K562 (cell line): ENCODE results near the gene PALMD. TPM values are rescaled to one million over a fixed set of nuclear protein-coding genes. Genes with fewer than 3 reads are reported as not detected.

Experiments used
- ATAC-seq: fragments of 200-7000 bp; cut with Tn5 transposase; 3 replicates; pipeline ENCODE4 v1.9.1; 2020; ENCODE audit warnings: moderate library complexity
- BruUV-seq: library from RNA; stranded (reverse); fragments of 400-500 nt; replicated peaks from 2 replicates; lab custom pipeline; 2021; lab: Mats Ljungman, UMichigan
- CTCF ChIA-PET: fragments of 300-600 bp; formaldehyde crosslinking; extraction: SDS; loops from one replicate; lab custom pipeline; 2021; ENCODE audit warnings: low intra/inter-chr PET ratio; lab: Yijun Ruan, JAX
- POLR2A ChIA-PET: fragments of 300-600, 350-650 bp; sonication (Branson Sonifier 250); formaldehyde crosslinking; extraction: SDS; loops from one replicate; lab custom pipeline; 2021; ENCODE audit warnings: antibody characterized with exemption, inconsistent platforms; lab: Yijun Ruan, JAX
- DNase-seq, 4 experiments: peaks; one replicate each; pipeline versions ENCODE4 v3.0.0 to v3.0.0-alpha.2; 2011 to 2018; ENCODE audit warnings: low spot score in 3 of 4, mixed read lengths in 3 of 4; ENCODE audit errors: extremely low read depth in 1 of 4
- FAIRE-seq: peaks from 2 replicates; lab custom pipeline; 2011; peaks lifted over from hg19 to GRCh38; lab: Jason Lieb, UNC
- H2AFZ ChIP-seq: 2 replicates; pipeline ENCODE4 v1.6.0; 2011; ENCODE audit warnings: low read depth, low read length, control low read depth, inconsistent platforms
- H3K27ac ChIP-seq: fragments of 200-600 bp; 3 replicates; pipeline ENCODE4 v1.8.0; 2011; ENCODE audit warnings: low read depth, mild to moderate bottlenecking, control low read depth, inconsistent platforms, low read length, moderate library complexity, mixed read lengths; ENCODE audit errors: extremely low read depth
- H3K27me3 ChIP-seq, 2 experiments: fragments of 300-600 bp in 1 of 2; 2 replicates in 1 of 2; 3 replicates in 1 of 2; pipeline versions ENCODE4 v1.6.0 to v1.8.0; 2011; ENCODE audit warnings: inconsistent platforms in 2 of 2, low read length in 2 of 2, mild to moderate bottlenecking in 1 of 2, mixed read lengths in 1 of 2, moderate library complexity in 1 of 2; ENCODE audit not compliant: control insufficient read depth in 2 of 2, insufficient read depth in 2 of 2
- H3K36me3 ChIP-seq: fragments of 300-600 bp; 3 replicates; pipeline ENCODE4 v1.8.0; 2011; ENCODE audit warnings: mild to moderate bottlenecking, low read length, inconsistent platforms; ENCODE audit not compliant: control insufficient read depth, insufficient read depth
- H3K4me1 ChIP-seq, 2 experiments: fragments of 200-600 bp in 1 of 2; replicated peaks in 1 of 2; 2 replicates in 1 of 2; 3 replicates in 1 of 2; pipeline versions ENCODE4 v1.5.1 to v1.8.0; 2011; ENCODE audit warnings: inconsistent platforms in 2 of 2, low read length in 2 of 2, mild to moderate bottlenecking in 1 of 2, mixed read lengths in 1 of 2, moderate library complexity in 1 of 2; ENCODE audit not compliant: control insufficient read depth in 2 of 2, insufficient read depth in 2 of 2
- H3K4me2 ChIP-seq: 2 replicates; pipeline ENCODE4 v1.6.1; 2011; ENCODE audit warnings: low read length, control low read depth, inconsistent platforms, mixed read lengths; ENCODE audit not compliant: insufficient read depth
- H3K4me3 ChIP-seq: fragments of 200-600 bp; sonication (generic), shearing (Covaris generic); 2 replicates; pipeline ENCODE4 v1.5.1; 2016; ENCODE audit warnings: control low read depth, inconsistent platforms
- H3K79me2 ChIP-seq: fragments of 200-600 bp; 3 replicates; pipeline ENCODE4 v1.8.0; 2011; ENCODE audit warnings: low read length, inconsistent platforms; ENCODE audit not compliant: control insufficient read depth, insufficient read depth
- H3K9ac ChIP-seq, 2 experiments: 2 replicates each; pipeline versions ENCODE4 v1.6.0 to v1.6.1; 2011; ENCODE audit warnings: low read depth in 2 of 2, low read length in 2 of 2, control low read depth in 1 of 2, inconsistent platforms in 1 of 2, mild to moderate bottlenecking in 1 of 2, mixed read lengths in 1 of 2; ENCODE audit not compliant: insufficient read depth in 1 of 2
- H3K9me1 ChIP-seq: one replicate; pipeline ENCODE4 v1.6.0; 2011; ENCODE audit warnings: inconsistent platforms, mild to moderate bottlenecking, low read length, moderate library complexity; ENCODE audit not compliant: control insufficient read depth, insufficient read depth
- H3K9me3 ChIP-seq: replicated peaks from 2 replicates; pipeline ENCODE4 v1.5.1; 2011; ENCODE audit warnings: low read depth, low read length, inconsistent platforms; ENCODE audit not compliant: control insufficient read depth, insufficient read depth
- H4K20me1 ChIP-seq: replicated peaks from 2 replicates; pipeline ENCODE4 v1.6.1; 2011; ENCODE audit warnings: low read length, inconsistent platforms, mixed read lengths; ENCODE audit not compliant: control insufficient read depth, insufficient read depth
- ARID2 ChIP-seq: fragments of 450-650 bp; IDR thresholded peaks from 2 replicates; pipeline ENCODE4 v1.6.1; 2017; ENCODE audit warnings: antibody characterized with exemption, mild to moderate bottlenecking
- ETV1 ChIP-seq: fragments of 450-650 bp; conservative IDR thresholded peaks from 2 replicates; pipeline ENCODE4 v1.6.1; 2016; ENCODE audit warnings: missing genetic modification characterization, control low read depth, low read depth, missing compliant biosample characterization
- GATAD2A ChIP-seq: fragments of 450-650 bp; IDR thresholded peaks from 2 replicates; pipeline ENCODE4 v1.6.1; 2017
- HSF4 ChIP-seq: fragments of 250-450 bp; sonication (Bioruptor Pico); IDR thresholded peaks from 2 replicates; pipeline ENCODE4 v2.1.2; 2022; ENCODE audit warnings: mild to moderate bottlenecking, moderate library complexity, borderline replicate concordance
- MECOM ChIP-seq: fragments of 250-450 bp; sonication (Bioruptor Pico); IDR thresholded peaks from 2 replicates; pipeline ENCODE4 v1.8.0; 2022; ENCODE audit warnings: inconsistent platforms
- MEF2A ChIP-seq: IDR thresholded peaks from 2 replicates; pipeline ENCODE4 v1.6.1; 2011; ENCODE audit warnings: low read depth, mild to moderate bottlenecking, low read length, moderate library complexity; ENCODE audit not compliant: control insufficient read depth
- MTA3 ChIP-seq: fragments of 450-650 bp; formaldehyde crosslinking; IDR thresholded peaks from 2 replicates; pipeline ENCODE4 v1.6.1; 2017; ENCODE audit warnings: mild to moderate bottlenecking, borderline replicate concordance
- NFIC ChIP-seq: fragments of 450-650 bp; IDR thresholded peaks from 2 replicates; pipeline ENCODE4 v1.6.1; 2017; ENCODE audit warnings: mild to moderate bottlenecking, inconsistent platforms
- SREBF2 ChIP-seq: sonication (generic); formaldehyde crosslinking; IDR thresholded peaks from 2 replicates; pipeline ENCODE4 v1.4.0; 2020; ENCODE audit warnings: mild to moderate bottlenecking, missing genetic modification reagents
- SUPT5H ChIP-seq: fragments of 450-650 bp; IDR thresholded peaks from 2 replicates; pipeline ENCODE4 v1.6.1; 2016
- TARDBP ChIP-seq: fragments of 450-650 bp; IDR thresholded peaks from 2 replicates; pipeline ENCODE4 v1.6.1; 2016
- ZBTB17 ChIP-seq: fragments of 450-650 bp; formaldehyde crosslinking; IDR thresholded peaks from 2 replicates; pipeline ENCODE4 v1.4.0; 2020; ENCODE audit warnings: mild to moderate bottlenecking
- ZNF12 ChIP-seq: sonication (generic); formaldehyde crosslinking; IDR thresholded peaks from 2 replicates; pipeline ENCODE4 v1.4.0; 2020; ENCODE audit warnings: mild to moderate bottlenecking, missing genetic modification reagents
- ZNF143 ChIP-seq: sonication (generic); formaldehyde crosslinking; IDR thresholded peaks from 2 replicates; pipeline ENCODE4 v1.9.0; 2022; ENCODE audit warnings: mild to moderate bottlenecking, missing genetic modification reagents
- ZNF282 ChIP-seq: sonication (generic); formaldehyde crosslinking; IDR thresholded peaks from 2 replicates; pipeline ENCODE4 v1.8.1; 2023; ENCODE audit warnings: missing genetic modification reagents
- WGBS: fragments of 100-300 bp; shearing (Covaris generic); methylation state at CpG from one replicate; pipeline ENCODE4 v1.1.6; 2016; ENCODE audit warnings: low coverage, mixed read lengths; ENCODE audit not compliant: insufficient coverage; ENCODE audit errors: missing lambda C conversion rate; 5-methylcytosine and 5-hydroxymethylcytosine counted together
- in situ Hi-C: fragments of 300-500 bp; cut with MboI; formaldehyde crosslinking; loops from 4 replicates; pipeline ENCODE4 v1.15.0; 2018; ENCODE audit warnings: inconsistent platforms, mixed read lengths
- intact Hi-C: fragments of 100-400 bp; cut with micrococcal nuclease; formaldehyde crosslinking; loops from 2 replicates; pipeline ENCODE4 v1.14.2; 2022
- polyA plus RNA-seq, 8 experiments: library from polyadenylated mRNA; depleted of rRNA in 4 of 8; stranded (reverse) in 5 of 8; unstranded in 3 of 8; fragments of >200 nt; fragmentation: Nextera tagmentation in 2 of 8; fragmentation: Illumina TruSeq in 1 of 8; extraction: Ambion mirVana in 2 of 8; extraction: Trizol in 1 of 8; gene quantifications; 2 replicates each; pipeline versions ENCODE4 v1.2.1 to v1.2.3, GENCODE V29; 2011 to 2014; ENCODE audit warnings: inconsistent platforms in 1 of 8, missing spikeins in 1 of 8
- total RNA-seq, 7 experiments: library from RNA; depleted of rRNA in 6 of 7; stranded (reverse); fragments of >200 nt in 6 of 7; fragmentation: Illumina TruSeq in 2 of 7; extraction: Trizol in 2 of 7; gene quantifications; 2 replicates each; pipeline versions ENCODE4 v1.2.1 to v1.2.3, GENCODE V29; 2011 to 2021; ENCODE audit warnings: low replicate concordance in 1 of 7
- TF ChIP-seq, protein P1 (sequence below), 3 experiments: IDR thresholded peaks in 2 of 3; conservative IDR thresholded peaks in 1 of 3; 2 replicates each; pipeline ENCODE4 v1.5.1; 2011 to 2012; ENCODE audit warnings: low read length in 3 of 3, mild to moderate bottlenecking in 3 of 3, control low read depth in 2 of 3, improper control_type of control experiment in 1 of 3, inconsistent platforms in 1 of 3, low read depth in 1 of 3, mixed read lengths in 1 of 3, moderate library complexity in 1 of 3; ENCODE audit not compliant: insufficient read depth in 2 of 3
- TF ChIP-seq, protein P2 (sequence below): fragments of 250-450 bp; sonication (Bioruptor Pico); IDR thresholded peaks from 2 replicates; pipeline ENCODE4 v1.4.0; 2020
- TF ChIP-seq, protein P3 (sequence below): fragments of 450-650 bp; IDR thresholded peaks from 2 replicates; pipeline ENCODE4 v1.6.1; 2016; ENCODE audit warnings: missing biosample characterization, missing genetic modification characterization

The PALMD gene
- total and polyA plus RNA-seq, 9 of the 15 experiments (the other 6 are each of a cell fraction or from before 2014, with no cell fraction given), result 2.7 to 13.5 (median 5.4) TPM

- TF ChIP-seq, protein P1, sequence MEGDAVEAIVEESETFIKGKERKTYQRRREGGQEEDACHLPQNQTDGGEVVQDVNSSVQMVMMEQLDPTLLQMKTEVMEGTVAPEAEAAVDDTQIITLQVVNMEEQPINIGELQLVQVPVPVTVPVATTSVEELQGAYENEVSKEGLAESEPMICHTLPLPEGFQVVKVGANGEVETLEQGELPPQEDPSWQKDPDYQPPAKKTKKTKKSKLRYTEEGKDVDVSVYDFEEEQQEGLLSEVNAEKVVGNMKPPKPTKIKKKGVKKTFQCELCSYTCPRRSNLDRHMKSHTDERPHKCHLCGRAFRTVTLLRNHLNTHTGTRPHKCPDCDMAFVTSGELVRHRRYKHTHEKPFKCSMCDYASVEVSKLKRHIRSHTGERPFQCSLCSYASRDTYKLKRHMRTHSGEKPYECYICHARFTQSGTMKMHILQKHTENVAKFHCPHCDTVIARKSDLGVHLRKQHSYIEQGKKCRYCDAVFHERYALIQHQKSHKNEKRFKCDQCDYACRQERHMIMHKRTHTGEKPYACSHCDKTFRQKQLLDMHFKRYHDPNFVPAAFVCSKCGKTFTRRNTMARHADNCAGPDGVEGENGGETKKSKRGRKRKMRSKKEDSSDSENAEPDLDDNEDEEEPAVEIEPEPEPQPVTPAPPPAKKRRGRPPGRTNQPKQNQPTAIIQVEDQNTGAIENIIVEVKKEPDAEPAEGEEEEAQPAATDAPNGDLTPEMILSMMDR (IDR thresholded peaks at IDR 0.05 in 2 of 3, conservative IDR thresholded peaks at IDR 0.05 in 1 of 3; ENCODE audit: insufficient read depth in 2 of 3, low read depth in 1 of 3, low read length in 3 of 3), result peak; percentile 20 to 46 (median 32); a peak in 3 of 6 replicates
- TF ChIP-seq SUPT5H, result no peak
- no peak for TF ChIP-seq HSF4 (CRISPR knock-in tag)
- TF ChIP-seq ZNF282 (CRISPR knock-in tag), result no peak
- TF ChIP-seq ETV1, result no peak
- no peak for TF ChIP-seq ARID2
Measured at GRCh38 chr1:99737016-99737415, 91.1 kb downstream of the PALMD start (continued).

DNA sequence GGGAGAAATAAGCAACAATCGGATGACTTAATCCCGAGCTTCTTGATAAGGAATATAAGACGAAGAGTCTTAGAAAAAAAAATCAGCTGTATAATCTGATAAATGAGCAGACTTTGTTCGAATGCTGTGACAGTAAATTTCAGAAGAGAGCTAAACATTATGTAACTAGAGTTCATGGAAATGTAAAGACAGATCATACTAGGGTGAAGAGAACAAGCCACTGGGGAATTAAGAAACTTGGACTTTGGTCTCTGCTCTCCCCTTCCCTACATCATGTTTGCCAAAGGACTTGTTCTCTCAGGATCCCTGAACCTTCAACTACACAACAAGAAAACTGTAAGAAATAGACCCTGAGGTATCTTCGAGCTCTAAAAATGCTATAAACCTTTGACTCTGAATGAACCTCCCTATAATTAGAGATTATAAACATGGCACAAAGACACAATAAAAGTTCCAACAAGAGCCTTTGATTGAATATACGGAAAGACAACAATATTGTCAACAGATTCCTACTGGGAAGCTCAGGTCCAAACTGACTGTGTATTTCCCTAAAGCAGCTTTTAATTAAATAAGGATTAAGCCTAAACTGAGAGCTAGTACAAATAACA lies 93.0 kb downstream of the PALMD start:
- H3K9me3 ChIP-seq, result no peaks in the 10 kb centered on the region
- in situ Hi-C loops, result no loop called here
- peaks cover 88% of the 10 kb centered on the region for H3K36me3 ChIP-seq
- ATAC-seq, result no peak
- no peak overlapping the region for H3K4me3 ChIP-seq
- CTCF ChIA-PET, result no interaction called here
- POLR2A ChIA-PET, result interaction anchor here (0.5 to 2.1 kb wide), 7 partner anchors 11 to 546 kb away, joined by 3 to 6 read pairs (median 3); no protein-coding TSS in a partner anchor
- intact Hi-C loops, result no loop called here
- H3K9me1 ChIP-seq, result no peaks in the 10 kb centered on the region
- H3K27me3 ChIP-seq, result no peaks in the 10 kb centered on the region
- H3K27ac ChIP-seq, result no peak overlapping the region
- TF ChIP-seq ZBTB17, result no peak
- TF ChIP-seq TARDBP, result no peak
- TF ChIP-seq MECOM (CRISPR knock-in tag), result no peak
- no peak for TF ChIP-seq GATAD2A
- TF ChIP-seq, protein P2, sequence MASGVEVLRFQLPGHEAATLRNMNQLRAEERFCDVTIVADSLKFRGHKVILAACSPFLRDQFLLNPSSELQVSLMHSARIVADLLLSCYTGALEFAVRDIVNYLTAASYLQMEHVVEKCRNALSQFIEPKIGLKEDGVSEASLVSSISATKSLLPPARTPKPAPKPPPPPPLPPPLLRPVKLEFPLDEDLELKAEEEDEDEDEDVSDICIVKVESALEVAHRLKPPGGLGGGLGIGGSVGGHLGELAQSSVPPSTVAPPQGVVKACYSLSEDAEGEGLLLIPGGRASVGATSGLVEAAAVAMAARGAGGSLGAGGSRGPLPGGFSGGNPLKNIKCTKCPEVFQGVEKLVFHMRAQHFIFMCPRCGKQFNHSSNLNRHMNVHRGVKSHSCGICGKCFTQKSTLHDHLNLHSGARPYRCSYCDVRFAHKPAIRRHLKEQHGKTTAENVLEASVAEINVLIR (CRISPR knock-in tag), result no peak
- no peak for TF ChIP-seq ZNF143 (CRISPR knock-in tag)
- no peak for TF ChIP-seq ZNF12 (CRISPR knock-in tag)
- TF ChIP-seq MTA3, result no peak
- TF ChIP-seq MEF2A, result no peak
- TF ChIP-seq SREBF2 (CRISPR knock-in tag), result no peak
- TF ChIP-seq, protein P3, sequence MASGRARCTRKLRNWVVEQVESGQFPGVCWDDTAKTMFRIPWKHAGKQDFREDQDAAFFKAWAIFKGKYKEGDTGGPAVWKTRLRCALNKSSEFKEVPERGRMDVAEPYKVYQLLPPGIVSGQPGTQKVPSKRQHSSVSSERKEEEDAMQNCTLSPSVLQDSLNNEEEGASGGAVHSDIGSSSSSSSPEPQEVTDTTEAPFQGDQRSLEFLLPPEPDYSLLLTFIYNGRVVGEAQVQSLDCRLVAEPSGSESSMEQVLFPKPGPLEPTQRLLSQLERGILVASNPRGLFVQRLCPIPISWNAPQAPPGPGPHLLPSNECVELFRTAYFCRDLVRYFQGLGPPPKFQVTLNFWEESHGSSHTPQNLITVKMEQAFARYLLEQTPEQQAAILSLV (tag), result no peak
- no peak for TF ChIP-seq NFIC
- BruUV-seq, result no TSS peak
- H4K20me1 ChIP-seq, result no peaks in the 10 kb centered on the region
- no peaks in the 10 kb centered on the region for H3K4me1 ChIP-seq
- DNase-seq, result no peak
- WGBS, result 48% methylated on average over 6 of the region's 6 CpGs
- no peak for FAIRE-seq
- no peaks in the 10 kb centered on the region for H3K79me2 ChIP-seq
- no peak overlapping the region for H3K9ac ChIP-seq
- H2AFZ ChIP-seq, result no peak overlapping the region
- H3K4me2 ChIP-seq, result no peak overlapping the region
